ENCODE measurements around the gene DENND2A. TPM values are rescaled to one million over a fixed set of nuclear protein-coding genes. Genes with fewer than 3 reads are reported as not detected.

The DENND2A gene
- total RNA-seq, 4 donors from 2014 or later: 6.8 to 13.6 (median 10.6) TPM

- no peak for TF ChIP-seq CTCF (IDR thresholded peaks at IDR 0.05; ENCODE audit: low read depth)
Measured at GRCh38 chr7:140672382-140673062, 31.9 kb upstream of the DENND2A start, which contains the start of gene ADCK2. ADCK2 (plus strand) TSS chr7:140672945; CDS start chr7:140673331, 386 bp downstream.

GRCh38 chr7:140671966-140672365 is 31.4 kb upstream of the DENND2A start:
- no peak for TF ChIP-seq CTCF (IDR thresholded peaks at IDR 0.05; ENCODE audit: low read depth)

GRCh38 chr7:140670343-140670935 is 29.8 kb upstream of the DENND2A start:
- no peak for TF ChIP-seq CTCF (IDR thresholded peaks at IDR 0.05; ENCODE audit: low read depth)

- TF ChIP-seq CTCF (IDR thresholded peaks at IDR 0.05; ENCODE audit: low read depth): no peak
Measured at GRCh38 chr7:140669352-140669751, 28.7 kb upstream of the DENND2A start.

GRCh38 chr7:140668641-140669040 is 28.0 kb upstream of the DENND2A start:
- TF ChIP-seq CTCF (IDR thresholded peaks at IDR 0.05; ENCODE audit: low read depth): no peak

- TF ChIP-seq CTCF (IDR thresholded peaks at IDR 0.05; ENCODE audit: low read depth): no peak
Measured at GRCh38 chr7:140667476-140667875, 26.9 kb upstream of the DENND2A start.

- no peak for TF ChIP-seq CTCF (IDR thresholded peaks at IDR 0.05; ENCODE audit: low read depth)
Measured at GRCh38 chr7:140661124-140661523, 20.5 kb upstream of the DENND2A start.
